HS-27A (cell line): ENCODE results near the gene TUG1.

Experiments used
- DNase-seq: peaks from one replicate; pipeline ENCODE4 v3.0.0-alpha.2; 2012; ENCODE audit warnings: low read depth, missing footprints

The TUG1 gene

GRCh38 chr22:30947816-30948454 lies 21.1 kb upstream of the TUG1 start:
- no peak for DNase-seq

DNA sequence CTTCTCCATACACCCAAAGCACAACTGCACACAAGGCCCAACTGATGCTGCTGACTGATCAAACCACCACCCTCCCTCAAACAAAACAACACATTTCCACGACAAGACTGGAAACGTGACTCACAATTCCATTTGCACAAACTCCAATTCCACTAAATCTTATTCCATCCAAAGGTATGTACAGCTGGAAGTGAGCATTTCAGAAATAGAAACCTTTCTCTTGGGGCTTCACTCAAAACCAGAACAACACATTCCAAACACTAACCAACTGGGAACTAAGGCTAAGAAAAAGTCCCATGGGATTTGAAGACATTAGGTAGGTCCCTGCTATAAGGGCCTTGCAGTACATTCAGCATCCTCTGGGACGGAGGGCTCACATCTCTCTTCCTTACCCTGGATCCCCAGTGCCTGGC lies 20.1 kb upstream of the TUG1 start:
- no peak for DNase-seq

- DNase-seq = no peak
Measured at GRCh38 chr22:30949934-30950660, 19.0 kb upstream of the TUG1 start.

DNA sequence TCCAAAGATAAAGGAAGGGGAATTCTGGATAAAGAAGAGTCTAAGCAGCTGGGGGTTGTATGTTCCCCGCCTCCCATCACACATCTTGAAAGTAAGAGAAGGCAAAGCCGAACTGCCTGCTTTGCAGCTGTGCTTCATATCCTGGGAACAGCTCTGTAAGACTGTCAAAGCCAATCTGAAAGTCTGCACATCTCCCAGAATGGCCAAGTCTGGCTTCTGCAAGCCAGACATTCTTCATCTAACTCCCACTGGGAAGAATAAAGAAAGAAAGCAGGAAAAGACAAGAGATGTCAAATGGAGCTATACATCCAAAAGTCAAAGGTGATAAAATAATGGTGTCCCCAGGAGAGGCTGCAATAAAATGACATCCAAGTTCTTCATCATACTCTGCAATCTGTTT lies 15.9 kb upstream of the TUG1 start:
- no peak for DNase-seq

DNA sequence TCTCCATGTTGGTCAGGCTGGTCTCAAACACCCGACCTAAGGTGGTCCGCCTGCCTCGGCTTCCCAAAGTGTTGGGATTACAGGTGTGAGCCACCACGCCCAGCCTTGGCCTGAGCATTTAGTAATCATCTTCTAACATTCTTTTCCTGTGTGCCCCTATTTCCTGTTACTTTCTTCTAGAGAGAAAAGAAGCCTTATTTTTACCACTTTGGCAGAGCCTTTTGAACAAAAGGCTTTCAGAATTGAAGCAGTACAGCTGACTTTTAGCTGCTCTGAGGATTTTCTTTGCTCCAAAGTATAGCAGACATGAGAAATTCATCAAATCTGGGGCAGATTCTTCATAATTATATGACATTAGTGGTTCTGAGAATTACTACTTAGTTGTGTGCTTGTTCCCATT lies 13.9 kb upstream of the TUG1 start:
- no peak for DNase-seq

- DNase-seq = no peak
Measured at GRCh38 chr22:30964858-30965257, 4.2 kb upstream of the TUG1 start.

- DNase-seq = no peak
Measured at GRCh38 chr22:30968015-30968923, 796 bp upstream of the TUG1 start, which contains the start of gene MORC2. MORC2 (minus strand) TSS chr22:30968774; CDS start chr22:30967889, 885 bp downstream.

DNA sequence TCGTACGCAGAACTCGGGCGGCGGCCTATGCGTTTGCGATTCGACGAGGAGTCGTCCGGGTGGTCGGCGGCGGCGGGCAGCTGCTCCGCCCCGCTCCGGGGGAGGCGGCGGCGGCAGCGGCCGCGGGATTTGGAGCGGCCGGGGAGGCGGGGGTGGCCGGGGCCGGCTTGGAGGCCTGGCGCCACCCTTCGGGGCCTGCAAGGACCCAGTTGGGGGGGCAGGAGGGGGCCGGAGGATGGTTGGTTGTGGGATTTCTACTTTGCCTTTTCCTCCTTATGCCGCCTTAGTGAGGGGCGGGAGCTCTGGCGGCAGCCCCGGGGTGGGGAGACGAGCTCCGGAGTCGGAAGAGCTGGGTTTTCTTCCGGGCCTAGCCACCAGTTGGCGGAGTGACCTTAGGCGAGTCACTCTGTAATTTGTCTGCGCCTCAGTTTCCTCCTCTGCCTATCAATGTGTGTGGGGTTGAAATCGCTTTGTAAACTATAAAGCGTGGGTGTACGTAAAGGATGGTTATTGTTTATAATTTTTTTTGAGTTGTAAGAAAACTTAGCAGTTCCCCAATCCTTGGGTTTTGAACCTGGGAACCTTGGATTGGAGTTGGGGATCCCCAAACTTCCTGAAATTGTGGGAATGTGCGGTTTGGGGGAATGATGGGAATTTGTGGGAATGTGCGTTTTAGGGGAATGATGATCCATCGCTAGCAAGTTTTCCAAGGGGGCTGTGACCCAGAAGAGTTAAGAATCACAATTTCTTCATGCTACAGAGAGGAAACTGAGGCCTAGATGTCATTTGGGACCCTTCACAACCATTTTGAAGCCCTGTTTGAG lies 679 bp downstream of the TUG1 start:
- no peak for DNase-seq

GRCh38 chr22:30970356-30970746 lies 1.3 kb downstream of the TUG1 start:
- DNase-seq = no peak

DNA sequence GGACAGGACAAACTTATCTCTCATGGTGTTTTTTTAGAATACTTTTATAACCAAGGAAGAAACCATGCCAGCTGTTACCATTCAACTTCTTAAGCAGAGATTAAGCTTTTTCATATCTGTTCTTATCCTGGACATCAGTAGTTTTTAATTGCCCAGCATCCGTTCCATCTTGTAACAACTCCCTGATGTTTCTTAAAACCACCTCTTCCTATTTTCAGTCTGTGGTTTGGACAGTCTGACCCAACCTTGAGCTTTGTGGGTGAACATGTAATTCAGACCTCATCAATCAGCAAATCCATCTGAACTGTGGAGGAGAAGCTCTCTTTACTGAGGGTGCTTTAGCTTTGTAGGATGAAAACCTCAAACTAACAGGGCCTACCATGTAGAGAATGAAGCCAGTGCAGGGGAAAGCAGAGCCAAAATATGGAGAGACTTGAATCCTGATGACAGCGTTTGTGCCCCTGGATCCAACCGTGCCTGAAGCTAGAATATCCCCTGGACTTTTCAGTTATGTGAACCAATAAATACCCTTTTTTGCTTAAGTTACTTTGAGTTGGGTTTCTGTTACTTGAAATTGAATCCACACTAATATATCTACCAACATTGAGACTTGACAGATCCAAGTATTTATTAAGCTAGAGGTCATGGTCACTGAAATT lies 9.4 kb downstream of the TUG1 start:
- DNase-seq = no peak

DNA sequence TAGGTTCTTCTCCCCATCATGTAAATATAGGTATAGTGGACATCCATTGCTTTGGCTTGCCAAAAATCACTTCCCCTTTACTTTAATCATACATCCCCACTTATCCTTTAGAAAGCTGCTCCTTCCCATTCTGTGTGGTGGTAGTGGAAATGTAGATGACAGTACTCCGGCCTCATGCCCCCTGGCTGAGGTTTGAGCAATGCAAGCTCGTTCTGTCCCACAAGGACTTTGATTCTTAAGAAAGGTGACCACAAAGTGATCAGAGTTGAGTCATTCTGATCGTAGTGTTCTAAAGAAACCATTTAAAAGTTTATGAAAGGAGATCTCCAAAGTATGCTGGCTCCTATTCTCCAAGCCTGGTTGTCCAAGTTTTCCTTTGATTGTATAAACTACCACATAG lies 10.9 kb downstream of the TUG1 start:
- DNase-seq = no peak

DNA sequence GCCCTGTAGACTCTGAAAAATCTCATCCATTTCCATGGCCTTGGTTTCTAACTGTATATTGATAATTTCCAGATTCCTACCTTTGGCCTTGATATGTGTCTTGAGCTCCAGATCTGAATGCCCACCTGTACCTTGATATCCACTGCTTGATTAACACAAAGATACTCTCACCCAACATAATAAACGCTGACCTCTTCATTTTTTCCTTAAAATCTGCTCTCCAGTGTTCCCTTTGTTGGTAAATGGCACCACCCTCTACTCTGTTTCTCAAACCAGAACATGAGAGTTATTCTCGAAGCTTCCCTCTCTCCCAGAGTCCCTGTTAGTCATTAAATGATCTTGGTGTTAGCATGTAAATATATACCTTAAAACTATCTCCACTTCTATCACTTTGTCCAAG lies 13.4 kb downstream of the TUG1 start:
- no peak for DNase-seq

GRCh38 chr22:30984317-30984716 lies 15.3 kb downstream of the TUG1 start:
- DNase-seq = no peak

DNA sequence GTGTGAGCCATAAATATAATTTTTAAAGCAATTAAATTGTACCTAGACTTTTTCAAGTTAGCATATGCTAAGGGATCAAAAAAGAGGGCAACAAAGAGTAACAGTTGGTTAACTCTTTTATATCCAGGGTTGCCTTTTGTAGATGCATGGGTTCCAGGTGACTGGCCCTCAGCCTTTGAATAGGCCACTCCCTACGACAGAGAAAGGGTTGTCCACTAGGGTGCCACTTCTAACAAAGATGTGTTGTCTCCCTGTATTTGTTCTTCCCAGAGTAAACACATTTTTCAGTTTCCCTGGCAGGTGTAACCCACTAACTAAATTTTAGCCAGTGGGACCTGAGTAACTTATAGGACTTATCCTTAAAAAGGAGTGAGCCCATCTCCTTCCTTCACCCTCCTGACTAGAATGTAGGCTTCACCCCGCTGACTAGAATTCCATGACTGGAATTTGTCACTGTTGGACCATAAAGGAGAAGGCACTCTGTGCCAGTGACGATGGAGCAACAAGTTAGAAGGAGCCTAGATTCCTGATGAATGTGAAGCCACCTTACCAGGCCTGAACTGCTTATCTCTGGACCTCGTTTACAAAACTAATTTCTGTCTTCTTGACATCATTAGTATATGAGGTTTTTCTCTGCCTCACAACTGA lies 16.6 kb downstream of the TUG1 start:
- no peak for DNase-seq

DNA sequence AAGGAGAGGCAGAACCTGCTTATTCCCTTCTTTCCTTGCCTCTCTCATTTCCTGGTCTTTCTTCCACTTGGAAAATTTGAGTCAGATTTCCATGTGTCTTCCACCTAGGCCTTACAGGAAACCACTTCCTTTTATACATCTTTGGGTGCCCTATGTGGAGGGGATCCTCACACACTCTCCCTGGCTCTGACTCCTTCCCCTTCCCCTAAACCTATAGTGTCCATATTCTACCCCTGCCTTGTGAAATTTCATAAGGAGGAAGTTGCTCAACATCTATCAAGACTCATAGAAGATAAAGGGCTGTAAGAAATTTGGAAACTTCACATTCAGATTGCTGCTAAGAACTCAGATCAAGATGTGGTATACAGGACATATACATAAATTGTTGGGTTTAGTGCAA lies 20.4 kb downstream of the TUG1 start:
- no peak for DNase-seq

- DNase-seq = no peak
Measured at GRCh38 chr22:30990690-30991089, 21.6 kb downstream of the TUG1 start.

GRCh38 chr22:30992565-30992964 lies 23.5 kb downstream of the TUG1 start:
- DNase-seq = no peak

GRCh38 chr22:30994960-30995359 lies 25.9 kb downstream of the TUG1 start:
- DNase-seq = no peak

DNA sequence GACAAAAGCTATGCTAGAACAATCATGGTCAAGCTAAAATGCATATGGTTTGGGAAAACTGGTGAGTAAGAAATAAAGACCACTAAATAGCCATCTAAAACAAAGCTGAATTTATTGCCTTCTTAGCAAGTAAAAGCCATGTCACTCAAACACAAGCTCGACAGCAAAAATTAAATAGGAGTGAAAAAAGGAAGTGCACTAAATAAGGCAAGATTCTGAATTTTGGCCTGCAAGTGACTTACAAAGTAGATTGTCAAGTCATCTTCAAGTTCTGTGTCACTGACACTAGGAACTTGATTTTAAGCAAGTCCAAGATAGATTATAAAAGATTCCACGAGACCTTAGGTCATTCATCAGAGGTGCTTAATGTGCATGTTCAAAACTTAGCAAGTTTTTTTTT lies 27.4 kb downstream of the TUG1 start:
- DNase-seq = no peak

DNA sequence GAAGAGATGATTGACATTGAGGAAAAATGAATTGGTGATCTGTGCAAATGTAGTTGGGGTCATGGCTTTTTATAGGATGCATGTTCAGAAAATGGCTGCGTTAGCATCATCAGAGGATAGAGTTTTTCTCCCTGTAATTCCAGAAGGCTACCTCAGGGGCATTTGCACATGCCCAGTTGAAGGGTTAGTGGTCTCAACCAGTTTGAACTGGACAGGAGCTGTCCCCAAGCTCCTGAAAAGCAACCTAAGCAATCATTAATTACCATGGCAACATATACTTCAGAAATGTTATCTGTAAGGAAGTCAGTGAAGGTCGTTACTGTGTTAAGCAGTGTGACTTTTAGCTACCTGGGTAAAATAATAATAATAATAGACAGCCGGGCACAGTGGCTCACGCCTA lies 29.3 kb downstream of the TUG1 start:
- no peak for DNase-seq
